Activated T-cell treated with anti-CD3 and anti-CD28 coated beads, Interleukin-2, amount 50 U/mL, for 24 hours (primary cell): Measurements from ENCODE around the gene PRAMEF12.
"Not testable (repeated sequence)": the region's sequence is repeated elsewhere in the genome, so short reads cannot be mapped to it uniquely, and the experiment has no call there.

Experiments used
- DNase-seq: peaks from one replicate; pipeline ENCODE4 v3.0.0-alpha.2; 2020
- H3K27ac Mint-ChIP-seq: 2 replicates; pipeline ENCODE4 v1.8.0; 2020; ENCODE audit warnings: mild to moderate bottlenecking, mixed read lengths
- H3K27me3 Mint-ChIP-seq: 2 replicates; pipeline ENCODE4 v1.8.0; 2020; ENCODE audit warnings: mixed read lengths
- H3K36me3 Mint-ChIP-seq: 2 replicates; pipeline ENCODE4 v1.8.0; 2020; ENCODE audit warnings: low read depth, mixed read lengths
- H3K4me1 Mint-ChIP-seq: 2 replicates; pipeline ENCODE4 v1.8.0; 2020; ENCODE audit warnings: low read depth, mixed read lengths
- H3K4me3 Mint-ChIP-seq: 2 replicates; pipeline ENCODE4 v1.8.0; 2020; ENCODE audit warnings: mild to moderate bottlenecking, moderate library complexity, mixed read lengths
- H3K9me3 Mint-ChIP-seq: 2 replicates; pipeline ENCODE4 v1.8.0; 2020; ENCODE audit warnings: mixed read lengths

The PRAMEF12 gene

DNA sequence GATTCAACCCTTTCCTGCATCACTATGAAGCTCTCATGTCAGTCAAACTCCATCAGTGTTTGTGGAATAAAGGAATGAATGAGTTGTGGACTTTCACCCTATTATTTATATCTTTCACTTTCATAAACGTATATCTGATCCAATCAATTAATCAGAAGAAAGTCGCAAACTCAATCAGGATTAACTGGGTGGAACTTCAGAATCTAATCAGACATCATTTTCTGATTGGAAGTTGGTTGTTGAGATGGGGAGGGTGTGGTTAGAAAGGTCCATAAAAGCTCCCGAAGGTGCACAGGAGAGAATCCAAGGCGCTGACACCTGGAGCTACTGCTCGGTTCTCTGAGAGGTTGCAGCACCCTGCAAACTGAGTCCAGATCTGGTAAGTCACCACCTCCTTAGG is at the start of gene PRAMEF12:
PRAMEF12 (plus strand) TSS at position 301 of the 400 bp plus-strand sequence. CDS start 1,130 bp downstream, outside the sequence.
- H3K9me3 Mint-ChIP-seq: no peaks in the 10 kb centered on the region
- DNase-seq: no peak
- H3K36me3 Mint-ChIP-seq: no peaks in the 10 kb centered on the region
- H3K4me1 Mint-ChIP-seq: no peaks in the 10 kb centered on the region
- no peak within 1 kb of the TSS for H3K27ac Mint-ChIP-seq
- no peak within 1 kb of the TSS for H3K4me3 Mint-ChIP-seq
- peaks cover 46% of the 10 kb centered on the region for H3K27me3 Mint-ChIP-seq

DNA sequence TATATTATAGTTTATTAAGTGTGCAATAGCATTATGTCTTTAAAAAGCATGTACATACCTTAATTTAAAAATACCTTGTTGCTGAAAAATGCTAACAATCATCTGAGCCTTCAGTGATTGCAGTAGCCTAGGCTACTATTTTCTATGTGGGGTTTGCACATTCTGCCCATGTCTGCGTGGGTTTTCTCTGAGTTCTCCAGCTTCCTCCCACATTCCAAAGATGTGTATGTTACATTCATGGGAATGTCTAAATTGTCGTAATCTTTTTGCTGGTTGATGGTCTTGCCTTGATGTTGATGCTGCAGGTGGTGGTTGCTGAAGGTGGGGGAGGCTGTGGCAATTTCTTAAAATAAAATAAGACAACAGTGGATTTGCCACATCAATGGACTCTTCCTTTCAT is 45.1 kb upstream of the PRAMEF12 start:
- peaks cover 70% of the 10 kb centered on the region for H3K27me3 Mint-ChIP-seq
- H3K27ac Mint-ChIP-seq: no peak overlapping the region
- H3K36me3 Mint-ChIP-seq: no peaks in the 10 kb centered on the region
- H3K4me3 Mint-ChIP-seq: no peak overlapping the region
- peaks cover 17% of the 10 kb centered on the region for H3K9me3 Mint-ChIP-seq
- no peaks in the 10 kb centered on the region for H3K4me1 Mint-ChIP-seq
- no peak for DNase-seq

GRCh38 chr1:12730156-12730555 is 43.4 kb upstream of the PRAMEF12 start:
- no peak overlapping the region for H3K27ac Mint-ChIP-seq
- H3K4me1 Mint-ChIP-seq: no peaks in the 10 kb centered on the region
- no peak for DNase-seq
- no peak overlapping the region for H3K4me3 Mint-ChIP-seq
- H3K9me3 Mint-ChIP-seq: peaks cover 17% of the 10 kb centered on the region
- H3K27me3 Mint-ChIP-seq: peaks cover 79% of the 10 kb centered on the region
- H3K36me3 Mint-ChIP-seq: no peaks in the 10 kb centered on the region

- not testable (repeated sequence) for H3K4me3 Mint-ChIP-seq, H3K4me1 Mint-ChIP-seq, H3K27ac Mint-ChIP-seq, H3K36me3 Mint-ChIP-seq, DNase-seq
- Mint-ChIP-seq H3K27me3 (peaks cover 79% of the 10 kb centered on the region), H3K9me3 (peaks cover 17% of the 10 kb centered on the region)
Measured at GRCh38 chr1:12731084-12731483, 42.5 kb upstream of the PRAMEF12 start.

DNA sequence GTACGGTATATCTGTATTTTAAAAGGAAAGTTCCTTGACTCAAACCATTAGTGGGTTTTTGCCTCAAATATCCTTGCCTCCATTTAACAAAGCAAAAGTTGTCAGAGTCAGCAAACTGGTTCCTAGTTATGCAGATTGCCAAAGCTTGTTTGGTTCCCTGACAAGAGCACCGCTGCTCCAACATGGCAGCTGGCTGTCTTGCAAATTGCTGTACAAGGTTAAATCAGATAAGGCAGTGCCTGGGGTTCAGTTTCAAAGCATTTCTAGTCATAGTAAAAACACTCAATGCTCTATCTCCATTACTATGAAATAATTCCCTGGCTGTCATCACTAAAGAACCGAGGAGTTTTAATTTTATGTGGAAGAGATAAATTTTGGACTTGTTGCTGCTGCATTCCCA is 38.9 kb upstream of the PRAMEF12 start:
- peaks cover 78% of the 10 kb centered on the region for H3K27me3 Mint-ChIP-seq
- no peaks in the 10 kb centered on the region for H3K4me1 Mint-ChIP-seq
- peaks cover 19% of the 10 kb centered on the region for H3K9me3 Mint-ChIP-seq

DNA sequence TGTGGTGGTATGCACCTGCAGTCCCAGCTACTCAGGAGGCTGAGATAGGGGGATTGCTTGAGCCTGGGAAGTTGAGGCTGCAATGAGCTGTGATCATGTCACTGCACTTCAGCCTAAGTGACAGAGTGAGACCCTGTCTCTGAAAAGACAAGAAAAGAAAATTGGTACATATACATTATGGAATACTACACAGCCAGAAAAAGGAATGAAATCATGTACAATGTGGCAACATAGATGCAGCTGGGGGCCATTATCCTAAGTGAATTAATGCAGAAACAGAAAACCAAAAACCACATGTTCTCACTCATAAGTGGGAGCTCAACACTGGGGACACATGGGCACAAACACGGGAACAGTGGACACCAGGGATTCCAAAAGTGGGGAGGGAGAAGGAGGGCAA is 34.6 kb upstream of the PRAMEF12 start:
- Mint-ChIP-seq H3K9me3 (peaks cover 7% of the 10 kb centered on the region), H3K27ac (no peak overlapping the region), H3K27me3 (peaks cover 57% of the 10 kb centered on the region), H3K4me3 (no peak overlapping the region), H3K4me1 (no peaks in the 10 kb centered on the region), H3K36me3 (no peaks in the 10 kb centered on the region)
- DNase-seq: no peak

More for the DNA sequence above, 38.9 kb upstream of the PRAMEF12 start:
- DNase-seq: no peak
- no peak overlapping the region for H3K27ac Mint-ChIP-seq
- no peak overlapping the region for H3K4me3 Mint-ChIP-seq
- H3K36me3 Mint-ChIP-seq: no peaks in the 10 kb centered on the region

DNA sequence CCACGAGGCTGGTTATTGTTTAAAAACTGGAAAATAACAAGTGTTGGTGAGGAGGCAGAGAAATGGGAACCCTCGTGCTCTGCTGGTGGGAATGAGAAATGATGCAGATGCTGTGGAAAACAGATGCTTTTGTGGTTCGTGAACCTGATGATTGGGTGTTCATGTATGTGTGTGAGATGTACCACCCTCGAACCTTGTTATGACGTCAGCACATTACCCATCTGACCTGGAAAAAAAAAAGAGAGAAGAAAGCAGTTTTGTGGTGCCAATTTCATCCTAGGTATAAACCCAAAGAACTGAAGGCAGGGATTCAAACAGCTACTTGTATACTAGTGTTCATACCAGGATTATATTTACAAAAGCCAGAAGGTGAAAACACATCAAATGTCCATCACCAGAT is 33.9 kb upstream of the PRAMEF12 start:
- Mint-ChIP-seq H3K27me3 (peaks cover 56% of the 10 kb centered on the region), H3K36me3 (no peaks in the 10 kb centered on the region)

DNA sequence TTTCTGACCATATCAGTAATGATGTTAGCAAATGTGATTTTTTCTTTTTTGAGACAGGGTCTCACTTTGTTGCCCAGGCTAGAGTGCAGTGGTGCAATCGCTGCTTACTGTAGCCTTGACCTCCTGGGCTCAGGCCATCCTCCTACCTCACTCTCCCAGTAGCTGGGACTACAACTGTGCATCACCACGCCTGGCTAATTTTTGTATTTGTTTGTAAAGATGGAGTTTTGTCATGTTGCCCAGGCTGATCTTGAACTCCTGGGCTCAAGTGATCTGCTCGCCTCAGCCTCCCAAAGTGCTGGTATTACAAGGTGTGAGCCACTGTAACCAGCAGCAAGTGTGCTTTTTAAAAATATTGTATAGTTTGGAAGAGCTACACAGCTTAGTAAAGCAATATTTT is 31.6 kb upstream of the PRAMEF12 start:
- Mint-ChIP-seq H3K4me1 (no peaks in the 10 kb centered on the region), H3K27me3 (peaks cover 53% of the 10 kb centered on the region), H3K9me3 (peaks cover 3% of the 10 kb centered on the region), H3K36me3 (no peaks in the 10 kb centered on the region), H3K27ac (no peak overlapping the region), H3K4me3 (no peak overlapping the region)
- DNase-seq: no peak

More for the DNA sequence above, 33.9 kb upstream of the PRAMEF12 start:
- Mint-ChIP-seq H3K4me1 (no peaks in the 10 kb centered on the region), H3K27ac (no peak overlapping the region), H3K4me3 (no peak overlapping the region), H3K9me3 (peaks cover 7% of the 10 kb centered on the region)
- no peak for DNase-seq

DNA sequence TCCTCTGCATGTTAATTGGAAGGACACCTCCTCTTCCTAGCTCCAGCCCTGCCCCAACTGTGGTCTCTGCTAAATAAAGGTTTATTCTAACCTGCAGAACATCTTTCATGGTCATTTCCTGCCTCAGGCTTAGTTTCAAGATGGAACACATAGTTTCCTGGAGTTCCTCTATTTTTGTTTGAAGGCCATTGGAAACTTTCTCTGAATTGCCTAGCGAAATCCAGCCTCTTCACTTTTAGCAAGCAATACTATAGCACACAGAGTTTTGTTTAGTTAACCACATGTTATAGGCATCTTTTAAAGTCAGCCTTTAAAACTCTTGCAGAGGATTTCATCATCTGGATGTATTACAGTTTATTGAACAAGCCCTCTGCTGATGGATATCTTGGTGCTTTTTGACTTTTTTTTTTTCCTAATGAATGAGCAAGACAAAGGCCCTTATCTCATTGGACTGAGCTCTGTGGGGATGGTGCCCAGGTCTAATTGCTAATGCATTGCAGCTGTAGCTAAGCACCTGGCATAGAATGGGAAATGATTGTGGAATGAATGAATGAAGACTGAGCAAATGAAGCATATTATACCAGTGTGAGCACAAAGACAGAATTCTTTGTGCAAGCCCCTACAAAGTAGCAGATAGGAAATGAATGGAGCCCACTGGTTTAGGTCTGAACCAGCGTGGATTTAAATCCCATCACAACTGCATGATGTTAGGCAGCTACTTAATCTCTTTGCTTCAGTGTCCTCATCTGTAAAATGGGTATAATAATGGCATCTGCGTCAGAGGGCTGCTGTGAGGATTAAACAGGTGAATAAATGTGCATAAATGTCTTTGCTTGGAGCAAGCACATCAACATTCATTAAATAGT is 28.2 kb upstream of the PRAMEF12 start:
- no peak overlapping the region for H3K27ac Mint-ChIP-seq

DNA sequence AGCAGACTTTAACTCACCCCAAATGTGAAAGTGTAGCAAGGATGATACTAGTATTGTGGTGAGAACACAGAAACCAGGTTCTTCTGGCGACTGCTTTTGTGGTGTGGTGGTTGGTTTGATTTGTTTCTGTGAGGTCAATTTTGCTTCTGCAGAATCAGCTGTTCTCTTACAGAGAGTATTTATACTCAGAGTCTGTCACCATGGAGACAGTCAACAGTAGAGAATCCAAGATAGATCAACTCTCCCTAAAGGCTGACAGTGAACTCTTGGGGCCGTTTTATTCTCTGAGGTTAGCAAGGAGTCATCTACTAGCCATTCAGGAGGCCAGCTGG is 27.6 kb upstream of the PRAMEF12 start, which contains the start of gene CFAP107:
CFAP107 (plus strand) TSS at position 209 of the 332 bp plus-strand sequence. CDS start 231 bp downstream, outside the sequence.
- no peaks in the 10 kb centered on the region for H3K4me1 Mint-ChIP-seq
- peaks cover 69% of the 10 kb centered on the region for H3K27me3 Mint-ChIP-seq
- H3K27ac Mint-ChIP-seq: no peak within 1 kb of the TSS
- H3K9me3 Mint-ChIP-seq: peaks cover 23% of the 10 kb centered on the region
- H3K36me3 Mint-ChIP-seq: no peaks in the 10 kb centered on the region
- no peak within 1 kb of the TSS for H3K4me3 Mint-ChIP-seq
- DNase-seq: no peak

More for the DNA sequence above, 28.2 kb upstream of the PRAMEF12 start:
- Mint-ChIP-seq H3K4me3 (no peak overlapping the region), H3K36me3 (no peaks in the 10 kb centered on the region), H3K4me1 (no peaks in the 10 kb centered on the region), H3K9me3 (peaks cover 21% of the 10 kb centered on the region), H3K27me3 (peaks cover 66% of the 10 kb centered on the region)
- no peak for DNase-seq

- Mint-ChIP-seq H3K27me3 (peaks cover 60% of the 10 kb centered on the region), H3K4me1 (no peaks in the 10 kb centered on the region), H3K9me3 (peaks cover 23% of the 10 kb centered on the region), H3K27ac (no peak overlapping the region), H3K36me3 (no peaks in the 10 kb centered on the region), H3K4me3 (no peak overlapping the region)
- no peak for DNase-seq
Measured at GRCh38 chr1:12748778-12749355, 24.7 kb upstream of the PRAMEF12 start.

GRCh38 chr1:12754738-12755137 is 18.8 kb upstream of the PRAMEF12 start:
- H3K36me3 Mint-ChIP-seq: no peaks in the 10 kb centered on the region
- no peak overlapping the region for H3K4me3 Mint-ChIP-seq
- no peaks in the 10 kb centered on the region for H3K4me1 Mint-ChIP-seq
- DNase-seq: no peak
- H3K9me3 Mint-ChIP-seq: peaks cover 7% of the 10 kb centered on the region
- no peak overlapping the region for H3K27ac Mint-ChIP-seq
- peaks cover 24% of the 10 kb centered on the region for H3K27me3 Mint-ChIP-seq

DNA sequence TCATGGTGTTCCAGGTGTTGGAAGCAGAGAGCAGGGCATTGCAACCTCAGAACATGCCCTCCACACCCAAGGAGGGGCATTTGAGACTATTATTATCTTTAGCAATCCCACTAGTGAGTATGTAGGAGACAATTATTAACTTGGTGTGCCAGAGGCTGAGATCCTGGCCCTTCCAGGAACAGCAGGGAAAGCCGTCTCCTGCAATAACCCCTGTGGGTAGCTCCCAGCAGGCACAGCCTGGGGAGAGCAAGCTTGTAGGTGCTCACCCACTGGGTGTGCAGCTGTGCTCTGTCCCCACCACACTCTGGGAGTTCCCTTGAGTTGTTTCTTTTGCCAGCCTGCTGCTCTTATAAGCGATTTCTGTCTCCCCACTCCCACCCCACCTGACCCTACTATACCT is 17.3 kb upstream of the PRAMEF12 start:
- H3K4me1 Mint-ChIP-seq: no peaks in the 10 kb centered on the region
- DNase-seq: no peak
- no peak overlapping the region for H3K27ac Mint-ChIP-seq
- H3K4me3 Mint-ChIP-seq: no peak overlapping the region
- H3K36me3 Mint-ChIP-seq: no peaks in the 10 kb centered on the region
- H3K9me3 Mint-ChIP-seq: no peaks in the 10 kb centered on the region
- H3K27me3 Mint-ChIP-seq: peaks cover 20% of the 10 kb centered on the region

DNA sequence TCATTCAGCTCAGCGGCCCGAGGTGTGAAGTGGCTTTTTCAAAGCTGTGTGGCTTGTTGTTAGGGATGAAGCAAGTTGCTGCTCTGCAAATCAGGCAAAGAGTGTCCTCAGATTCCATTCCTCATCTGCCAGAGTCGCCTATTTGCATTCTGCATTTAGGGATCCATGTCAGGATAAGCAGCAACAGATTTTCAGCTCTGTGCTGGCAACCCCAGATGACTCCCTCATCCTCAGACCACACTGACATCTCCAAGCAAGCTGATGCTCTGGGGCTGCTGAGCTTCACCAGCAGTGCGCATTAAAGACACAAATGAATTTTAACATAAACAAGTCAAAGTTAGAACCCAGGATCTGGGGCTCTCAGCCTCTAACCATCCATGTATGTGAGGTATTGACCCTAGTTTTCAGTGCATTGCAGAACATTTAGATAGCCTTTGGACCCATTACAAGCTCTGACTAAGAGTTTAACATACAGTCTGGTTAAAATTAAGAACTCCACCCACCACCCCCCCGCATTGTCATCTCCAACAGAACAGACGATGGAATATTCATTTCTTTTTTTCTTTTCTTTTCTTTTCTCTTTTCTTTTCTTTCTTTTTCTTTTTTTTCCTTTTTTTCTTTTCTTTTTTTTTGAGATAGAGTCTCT is 16.6 kb upstream of the PRAMEF12 start:
- no peaks in the 10 kb centered on the region for H3K36me3 Mint-ChIP-seq
- peaks cover 20% of the 10 kb centered on the region for H3K27me3 Mint-ChIP-seq
- no peaks in the 10 kb centered on the region for H3K9me3 Mint-ChIP-seq
- no peak for DNase-seq
- no peak overlapping the region for H3K27ac Mint-ChIP-seq
- H3K4me1 Mint-ChIP-seq: no peaks in the 10 kb centered on the region
- H3K4me3 Mint-ChIP-seq: no peak overlapping the region

DNA sequence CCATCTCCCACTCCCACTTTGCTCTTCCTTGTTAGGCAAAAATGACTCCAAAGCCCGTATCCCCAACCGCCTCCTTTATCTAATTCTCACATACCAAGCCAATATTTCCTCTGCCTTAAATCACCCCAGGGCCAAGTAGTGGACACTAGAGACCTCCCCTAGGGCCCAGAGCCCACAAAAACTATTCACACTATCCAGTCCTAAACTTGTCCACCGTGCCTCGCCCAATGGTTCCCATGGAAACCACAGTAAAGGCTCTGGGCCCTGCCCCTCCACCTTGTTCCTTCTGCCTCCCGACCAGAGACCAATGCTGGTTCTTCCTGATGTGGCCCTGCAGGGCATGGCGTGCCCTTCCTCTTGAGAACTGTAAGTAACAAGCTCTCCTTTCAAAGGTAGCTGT is 15.7 kb upstream of the PRAMEF12 start:
- H3K27me3 Mint-ChIP-seq: peaks cover 19% of the 10 kb centered on the region
- H3K9me3 Mint-ChIP-seq: no peaks in the 10 kb centered on the region
- H3K4me3 Mint-ChIP-seq: no peak overlapping the region

More for the DNA sequence above, 15.7 kb upstream of the PRAMEF12 start:
- Mint-ChIP-seq H3K27ac (no peak overlapping the region), H3K4me1 (no peaks in the 10 kb centered on the region), H3K36me3 (no peaks in the 10 kb centered on the region)
- DNase-seq: no peak
